ENCODE measurements around the gene CFAP52.

DNA sequence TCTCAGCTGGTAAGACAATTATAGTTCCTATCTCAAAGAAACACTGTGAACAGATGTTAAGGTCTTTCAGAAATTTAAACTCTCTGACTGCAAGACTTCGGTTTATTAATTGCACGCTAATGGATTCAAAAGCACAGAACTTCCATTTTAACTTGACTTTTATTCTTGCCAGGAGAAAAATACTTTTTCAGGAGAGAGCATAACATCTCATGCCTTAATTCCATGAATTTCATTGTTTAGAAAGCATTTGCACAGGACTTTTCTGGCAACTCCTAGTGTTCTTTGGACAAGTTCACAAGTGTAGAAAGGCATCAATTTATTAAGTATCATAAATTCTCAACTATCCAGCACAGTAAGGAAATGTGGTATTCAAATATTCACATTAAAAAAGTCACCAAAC is 23.3 kb upstream of the CFAP52 start:
- TF ChIP-seq POLR2AphosphoS5 (IDR thresholded peaks at IDR 0.05; ENCODE audit: borderline replicate concordance, low read depth, low read length) (no peak), EZH2 (IDR thresholded peaks at IDR 0.05) (no peak), FOXP2 (optimal IDR thresholded peaks at IDR 0.05; ENCODE audit: control extremely low read depth, extremely low read length, insufficient read depth) (no peak)
